H9 (cell line): ENCODE results near the gene SH3RF3. TPM values are rescaled to one million over a fixed set of nuclear protein-coding genes. Genes with fewer than 3 reads are reported as not detected.

Experiments
- DNase-seq: peaks from one replicate; pipeline ENCODE4 v3.0.0-alpha.2; 2017
- H2AFZ ChIP-seq: one replicate; pipeline ENCODE4 v1.6.1; 2013; ENCODE audit warnings: mild to moderate bottlenecking, low read length, control low read depth, moderate library complexity
- H2AK5ac ChIP-seq: 2 replicates; pipeline ENCODE4 v1.6.1; 2013; ENCODE audit warnings: low read length, control low read depth, mixed read lengths; ENCODE audit not compliant: insufficient read length
- H2BK120ac ChIP-seq: one replicate; pipeline ENCODE4 v1.6.1; 2013; ENCODE audit warnings: low read depth, mild to moderate bottlenecking, low read length, control low read depth, inconsistent platforms; ENCODE audit not compliant: poor library complexity, severe bottlenecking
- H2BK12ac ChIP-seq: 2 replicates; pipeline ENCODE4 v1.6.1; 2013; ENCODE audit warnings: low read length, control low read depth, mixed read lengths, low read depth; ENCODE audit not compliant: insufficient read length
- H2BK15ac ChIP-seq: 2 replicates; pipeline ENCODE4 v1.6.1; 2013; ENCODE audit warnings: low read depth, low read length, control low read depth
- H2BK20ac ChIP-seq: one replicate; pipeline ENCODE4 v1.6.1; 2013; ENCODE audit warnings: low read depth, mild to moderate bottlenecking, low read length, control low read depth, inconsistent platforms; ENCODE audit not compliant: poor library complexity, severe bottlenecking
- H2BK5ac ChIP-seq: 2 replicates; pipeline ENCODE4 v1.6.1; 2013; ENCODE audit warnings: low read length, control low read depth, mixed read lengths; ENCODE audit not compliant: insufficient read length
- H3K14ac ChIP-seq: 2 replicates; pipeline ENCODE4 v1.6.1; 2013; ENCODE audit warnings: low read length, control low read depth; ENCODE audit not compliant: insufficient read depth
- H3K18ac ChIP-seq: 2 replicates; pipeline ENCODE4 v1.6.1; 2013; ENCODE audit warnings: low read depth, mild to moderate bottlenecking, mixed read lengths, low read length, control low read depth; ENCODE audit not compliant: insufficient read length
- H3K23ac ChIP-seq: 2 replicates; pipeline ENCODE4 v1.6.1; 2013; ENCODE audit warnings: low read length, control low read depth, mixed read lengths, low read depth; ENCODE audit not compliant: insufficient read length
- H3K23me2 ChIP-seq: 2 replicates; pipeline ENCODE4 v1.6.1; 2013; ENCODE audit warnings: low read depth, mild to moderate bottlenecking, mixed read lengths, low read length, control low read depth; ENCODE audit not compliant: insufficient read length, poor library complexity, severe bottlenecking
- H3K27ac ChIP-seq: 2 replicates; pipeline ENCODE4 v1.5.1; 2013; ENCODE audit warnings: low read length, control low read depth, mixed read lengths, low read depth; ENCODE audit not compliant: insufficient read length
- H3K27me3 ChIP-seq: 2 replicates; pipeline ENCODE4 v1.6.1; 2013; ENCODE audit warnings: low read length, control low read depth, inconsistent platforms; ENCODE audit not compliant: insufficient read depth
- H3K4ac ChIP-seq: 2 replicates; pipeline ENCODE4 v1.6.1; 2013; ENCODE audit warnings: low read depth, mild to moderate bottlenecking, control low read depth, inconsistent platforms, low read length, moderate library complexity
- H3K4me1 ChIP-seq: 2 replicates; pipeline ENCODE4 v1.6.1; 2013; ENCODE audit warnings: low read length, control low read depth, inconsistent platforms; ENCODE audit not compliant: insufficient read depth
- H3K4me2 ChIP-seq: 2 replicates; pipeline ENCODE4 v1.6.1; 2013; ENCODE audit warnings: low read length, control low read depth, mixed read lengths; ENCODE audit not compliant: insufficient read length, insufficient read depth
- H3K56ac ChIP-seq: 2 replicates; pipeline ENCODE4 v1.6.1; 2013; ENCODE audit warnings: low read depth, mild to moderate bottlenecking, mixed read lengths, low read length, control low read depth; ENCODE audit not compliant: insufficient read length
- H3K79me1 ChIP-seq: 2 replicates; pipeline ENCODE4 v1.6.1; 2013; ENCODE audit warnings: low read depth, mild to moderate bottlenecking, moderate library complexity, low read length, control low read depth, inconsistent platforms; ENCODE audit not compliant: insufficient read depth, poor library complexity, severe bottlenecking
- H3K79me2 ChIP-seq: 2 replicates; pipeline ENCODE4 v1.6.1; 2013; ENCODE audit warnings: low read length, control low read depth, inconsistent platforms; ENCODE audit not compliant: insufficient read depth
- H3K9ac ChIP-seq: 2 replicates; pipeline ENCODE4 v1.6.1; 2013; ENCODE audit warnings: low read length, control low read depth, mixed read lengths; ENCODE audit not compliant: insufficient read length; ENCODE audit errors: extremely low read depth
- H3K9me3 ChIP-seq: one replicate; pipeline ENCODE4 v1.6.1; 2013; ENCODE audit warnings: low read depth, low read length, inconsistent platforms; ENCODE audit not compliant: control insufficient read depth
- H3T11ph ChIP-seq: one replicate; pipeline ENCODE4 v1.6.1; 2013; ENCODE audit warnings: mild to moderate bottlenecking, low read length, control low read depth, inconsistent platforms
- H4K20me1 ChIP-seq: one replicate; pipeline ENCODE4 v1.6.1; 2013; ENCODE audit not compliant: control insufficient read depth, insufficient read length, insufficient read depth
- H4K5ac ChIP-seq: 2 replicates; pipeline ENCODE4 v1.6.1; 2013; ENCODE audit warnings: low read depth, mild to moderate bottlenecking, mixed read lengths, low read length, control low read depth; ENCODE audit not compliant: insufficient read length
- H4K8ac ChIP-seq: replicated peaks from 2 replicates; pipeline ENCODE4 v1.6.1; 2013; ENCODE audit warnings: low read length, control low read depth, mixed read lengths, low read depth; ENCODE audit not compliant: insufficient read length
- H4K91ac ChIP-seq: 2 replicates; pipeline ENCODE4 v1.6.1; 2013; ENCODE audit warnings: low read depth, mild to moderate bottlenecking, moderate library complexity, mixed read lengths, low read length, control low read depth; ENCODE audit not compliant: insufficient read length
- H3K27ac Mint-ChIP-seq, 3 experiments: 2 replicates in 2 of 3; 3 replicates in 1 of 3; pipeline ENCODE4 v1.8.0; 2020 to 2021; ENCODE audit warnings: mixed read lengths in 3 of 3, mild to moderate bottlenecking in 1 of 3, moderate library complexity in 1 of 3
- H3K27me3 Mint-ChIP-seq: 2 replicates; pipeline ENCODE4 v1.8.0; 2021; ENCODE audit warnings: low read depth, mild to moderate bottlenecking, moderate library complexity, mixed read lengths
- H3K36me3 Mint-ChIP-seq, 3 experiments: 2 replicates in 2 of 3; 3 replicates in 1 of 3; pipeline ENCODE4 v1.8.0; 2020 to 2021; ENCODE audit warnings: low read depth in 3 of 3, mixed read lengths in 3 of 3; ENCODE audit not compliant: insufficient read depth in 1 of 3
- H3K4me1 Mint-ChIP-seq, 2 experiments: 2 replicates each; pipeline ENCODE4 v1.8.0; 2020; ENCODE audit warnings: mixed read lengths in 2 of 2
- H3K4me3 Mint-ChIP-seq, 2 experiments: 2 replicates in 1 of 2; 3 replicates in 1 of 2; pipeline ENCODE4 v1.8.0; 2020 to 2021; ENCODE audit warnings: mild to moderate bottlenecking in 2 of 2, mixed read lengths in 2 of 2, moderate library complexity in 1 of 2
- H3K9me3 Mint-ChIP-seq, 2 experiments: 2 replicates in 1 of 2; 3 replicates in 1 of 2; pipeline ENCODE4 v1.8.0; 2020; ENCODE audit warnings: mild to moderate bottlenecking in 2 of 2, mixed read lengths in 2 of 2, moderate library complexity in 1 of 2
- CTCF ChIP-seq: fragments of 200-600 bp; sonication (generic); conservative IDR thresholded peaks from 3 replicates; pipeline ENCODE4 v1.8.0; 2021; ENCODE audit warnings: antibody characterized with exemption, mild to moderate bottlenecking
- WGBS: extraction: QIAGEN DNeasy Blood & Tissue Kit; methylation state at CpG from one replicate; pipeline ENCODE4 v1.1.7; 2013; ENCODE audit warnings: missing lambda C conversion rate, low lambda C conversion rate, mixed read lengths; ENCODE audit not compliant: insufficient read length; ENCODE audit errors: extremely low coverage; 5-methylcytosine and 5-hydroxymethylcytosine counted together
- total RNA-seq: library from RNA; stranded (reverse); gene quantifications from 2 replicates; pipeline ENCODE4 v1.2.1, GENCODE V29; 2021

The SH3RF3 gene
- total RNA-seq, 1 experiment from 2014 or later = 0.46 TPM

GRCh38 chr2:109510136-109511028 is 381.4 kb downstream of the SH3RF3 start:
- no peaks in the 10 kb centered on the region; a peak in 1 of 7 replicates for H3K36me3 Mint-ChIP-seq
- Histone ChIP-seq H3K4me2 (no peak overlapping the region), H3K18ac (no peak overlapping the region), H3K9me3 (no peaks in the 10 kb centered on the region), H4K8ac (no peak overlapping the region), H4K20me1 (no peaks in the 10 kb centered on the region), H2BK12ac (no peak overlapping the region), H2AK5ac (no peak overlapping the region), H2BK20ac (no peak overlapping the region), H4K5ac (no peak overlapping the region), H4K91ac (no peak overlapping the region), H3K27ac (no peak overlapping the region), H3K27me3 (no peaks in the 10 kb centered on the region), H3K79me2 (no peaks in the 10 kb centered on the region), H3K4ac (no peak overlapping the region), H3T11ph (no peak overlapping the region), H3K9ac (no peak overlapping the region), H3K23me2 (no peaks in the 10 kb centered on the region), H2BK15ac (no peak overlapping the region), H2BK5ac (no peak overlapping the region), H3K56ac (no peak overlapping the region), H3K14ac (no peak overlapping the region), H3K4me1 (no peaks in the 10 kb centered on the region), H2BK120ac (no peak overlapping the region), H2AFZ (no peak overlapping the region), H3K23ac (no peak overlapping the region), H3K79me1 (no peaks in the 10 kb centered on the region)
- H3K9me3 Mint-ChIP-seq = no peaks in the 10 kb centered on the region
- no peaks in the 10 kb centered on the region; the same call in 1 of the 2 replicates for H3K27me3 Mint-ChIP-seq
- H3K27ac Mint-ChIP-seq = no peak overlapping the region; a peak in 2 of 7 replicates
- peak; percentile 75 for DNase-seq
- no peaks in the 10 kb centered on the region for H3K4me1 Mint-ChIP-seq
- H3K4me3 Mint-ChIP-seq = no peak overlapping the region
- no CpG with 5 or more reads among the region's 19 CpGs for WGBS
- TF ChIP-seq CTCF = peak; percentile 86
